Stimulated activated CD4-positive, alpha-beta T cell treated with anti-CD3 and anti-CD28 coated beads, Interleukin-1b, Interleukin-23, amount 100 ng/mL, for 24 hours (primary cell): ENCODE measurements around the gene CITED2.

ENCODE experiments used
- DNase-seq, 4 experiments: peaks; one replicate each; pipeline ENCODE4 v3.0.0-alpha.2; 2020; ENCODE audit warnings: low read depth in 4 of 4, low spot score in 1 of 4

The CITED2 gene

DNA sequence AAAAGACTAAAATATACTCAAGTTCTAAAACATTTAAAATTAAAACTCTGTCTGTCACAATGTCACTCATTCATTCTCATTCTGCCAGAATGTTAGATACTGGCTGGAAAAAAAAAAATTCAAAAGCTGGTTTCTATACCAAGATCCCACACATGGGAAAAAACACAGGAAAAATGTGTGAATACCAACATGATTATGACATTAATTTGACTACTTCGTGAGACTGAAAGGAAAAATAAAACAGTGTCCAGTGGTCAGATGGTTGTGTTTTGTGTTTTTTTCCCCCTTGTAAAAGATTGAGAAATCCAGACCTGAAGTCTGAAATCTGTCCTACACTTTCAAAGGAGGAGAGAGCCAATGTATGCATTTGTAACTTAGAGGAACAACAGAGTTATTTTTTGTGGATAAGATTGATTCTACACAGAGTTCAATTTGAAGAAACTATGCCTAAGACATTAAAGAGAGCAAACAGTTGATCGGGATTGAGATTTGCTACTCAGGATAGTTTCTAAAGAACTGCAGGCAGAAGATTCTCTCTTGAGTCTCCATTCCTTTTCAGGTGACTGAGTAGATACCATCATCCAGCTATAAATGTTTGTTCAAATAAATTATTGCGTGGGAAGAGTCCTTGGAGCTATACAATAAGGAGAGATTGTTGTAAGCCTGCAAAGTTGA is 43.5 kb downstream of the CITED2 start:
- no peak for DNase-seq

DNA sequence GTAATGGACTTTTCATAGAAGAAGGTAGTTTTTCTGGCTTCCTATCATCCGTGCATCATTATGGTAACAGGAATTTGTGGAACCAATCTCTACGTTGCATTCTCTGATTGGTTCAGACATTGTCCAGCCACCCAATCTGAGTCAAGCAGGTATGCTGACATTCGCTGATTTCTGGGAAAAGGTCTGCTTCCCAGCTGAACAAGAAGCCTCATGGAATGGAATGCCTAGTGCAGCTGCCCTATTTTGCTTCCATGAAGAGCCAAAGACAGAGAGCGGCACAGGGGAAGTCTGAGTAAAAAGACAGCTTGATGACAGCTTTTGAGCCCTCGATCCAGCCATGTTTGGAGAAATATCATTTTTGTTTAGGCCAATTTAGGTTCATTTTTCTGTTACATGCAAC is 44.1 kb downstream of the CITED2 start:
- DNase-seq, result no peak

DNA sequence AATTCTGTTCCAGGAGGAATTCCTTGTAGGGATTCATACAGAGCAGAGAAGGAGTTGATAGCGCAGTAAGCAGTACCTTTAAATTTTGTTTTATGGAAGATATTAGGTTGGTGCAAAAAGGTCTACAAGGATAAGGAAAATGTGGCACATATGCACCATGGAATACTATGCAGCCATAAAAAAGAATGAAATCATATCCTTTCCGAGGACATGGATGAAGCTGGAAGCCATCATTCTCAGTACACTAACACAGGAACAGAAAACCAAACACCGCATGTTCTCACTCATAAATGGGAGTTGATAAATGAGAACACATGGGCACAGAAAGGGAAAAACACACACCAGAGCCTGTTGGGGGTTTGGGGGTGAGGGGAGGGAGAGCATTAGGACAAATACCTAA is 45.2 kb downstream of the CITED2 start:
- no peak for DNase-seq

DNA sequence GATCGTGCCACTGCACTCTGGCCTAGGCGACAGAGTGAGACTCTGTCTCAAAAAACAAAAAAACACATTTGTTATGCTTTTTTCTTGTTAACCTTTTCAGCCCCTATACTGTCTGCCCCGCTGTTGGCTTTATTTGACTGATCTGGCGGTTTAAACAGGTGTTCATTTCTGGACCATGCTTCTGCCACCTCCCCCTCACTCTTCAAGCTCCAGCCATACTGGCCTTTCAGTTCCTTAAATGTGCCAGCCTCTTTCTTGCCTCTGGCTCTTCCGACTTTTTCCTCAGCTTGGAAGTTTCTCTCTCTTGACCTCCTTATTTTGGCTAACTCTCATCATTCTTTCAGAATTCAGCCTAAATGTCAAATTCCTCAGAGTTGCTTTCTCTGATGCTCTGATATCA is 47.4 kb downstream of the CITED2 start:
- DNase-seq, result no peak

DNA sequence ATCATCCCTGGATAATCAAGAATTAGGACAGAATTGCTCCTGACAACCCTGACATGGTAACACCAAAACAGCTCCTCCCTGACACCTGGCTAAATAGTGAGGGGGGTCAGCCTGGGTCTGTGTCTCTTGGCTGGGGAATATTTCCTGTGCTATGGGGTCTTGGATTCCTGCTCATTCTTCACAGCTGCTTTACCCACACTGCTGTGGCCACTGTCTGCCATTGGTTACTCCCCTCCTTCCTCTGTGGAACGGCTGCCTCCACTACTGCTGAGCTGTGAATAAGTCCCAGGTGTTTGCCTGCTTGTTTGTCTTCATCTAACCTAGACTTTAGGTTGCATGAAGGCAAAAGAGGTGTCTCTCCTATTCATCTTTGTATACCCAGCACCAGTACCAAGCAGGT is 48.8 kb downstream of the CITED2 start:
- no peak for DNase-seq

DNA sequence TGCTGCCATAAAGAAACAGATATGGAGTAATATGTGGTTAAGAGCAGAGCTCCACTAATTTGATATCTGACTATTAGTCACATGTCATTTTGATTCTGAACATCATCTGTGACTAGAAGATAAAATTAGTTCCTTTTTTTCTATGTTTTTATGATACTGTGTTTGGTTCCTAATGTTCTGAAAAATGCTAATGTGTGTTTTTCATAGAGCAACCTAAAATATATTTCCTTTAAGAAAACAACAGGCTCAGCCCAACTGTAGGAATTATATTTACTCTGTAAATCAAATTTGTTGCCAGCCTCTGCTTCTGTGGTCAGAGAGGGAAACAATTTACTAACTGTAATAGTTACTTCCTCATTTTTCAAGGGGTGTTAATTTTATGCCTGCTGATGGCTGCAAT is 49.3 kb downstream of the CITED2 start:
- DNase-seq, result no peak

DNA sequence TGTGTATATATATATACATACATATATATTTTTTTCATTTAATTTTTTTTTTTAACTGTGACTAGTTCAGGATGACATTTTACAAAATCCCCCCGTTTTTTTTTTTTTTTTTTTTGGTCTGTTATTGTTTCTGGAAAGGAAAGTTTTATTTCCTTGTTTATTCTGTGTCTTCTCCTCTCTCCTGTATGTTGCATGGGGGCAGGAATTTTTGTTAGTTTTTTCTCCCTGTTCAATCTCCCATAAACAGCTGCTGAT is 50.2 kb downstream of the CITED2 start:
- no peak for DNase-seq

DNA sequence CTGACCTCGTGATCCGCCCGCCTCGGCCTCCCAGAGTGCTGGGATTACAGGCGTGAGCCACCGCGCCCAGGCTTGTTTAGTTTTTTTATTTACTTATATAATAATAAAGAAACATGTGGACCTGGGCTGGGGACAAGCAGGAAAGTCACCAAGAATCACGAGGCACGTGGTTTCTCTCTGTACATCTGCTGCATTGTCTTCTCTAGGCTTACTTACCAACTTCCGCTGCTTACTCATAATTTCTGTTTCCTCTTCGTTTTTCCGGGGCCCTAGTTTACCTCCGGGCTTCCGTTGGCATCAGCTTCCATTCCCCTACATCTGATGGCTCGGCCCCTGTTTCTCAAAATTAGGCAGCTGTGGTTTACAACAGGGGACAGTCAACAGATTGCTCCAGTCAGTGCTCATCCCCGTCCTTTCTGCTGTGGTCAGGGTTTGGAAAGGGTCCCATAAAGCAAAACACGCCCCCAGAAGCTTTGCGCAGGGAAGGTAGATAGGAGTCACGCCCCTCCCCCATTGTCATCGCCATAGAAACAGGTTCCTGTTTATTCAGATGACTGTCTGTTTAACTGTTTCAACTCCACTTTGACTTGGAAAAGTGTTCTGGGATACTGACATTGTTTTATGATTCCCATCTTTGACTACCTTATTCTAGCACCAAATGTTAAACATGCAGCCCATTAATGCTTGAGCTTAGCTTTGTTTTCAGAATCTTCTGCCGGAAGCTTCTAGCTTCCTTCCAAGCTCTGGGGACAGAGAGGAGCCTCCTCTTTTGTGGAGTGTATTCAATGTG is 50.7 kb downstream of the CITED2 start:
- DNase-seq, result peak; percentile 51 to 68 (median 61)
